DOHH2 (cell line): ENCODE data around the gene TMEM272.

Source experiments
- H3F3A ChIP-seq: fragments of 200-600 bp; sonication (generic), shearing (Covaris generic); 2 replicates; pipeline ENCODE4 v1.6.0; 2016; ENCODE audit warnings: antibody characterized with exemption, mild to moderate bottlenecking; ENCODE audit not compliant: control insufficient read depth, insufficient read depth
- H3K27ac ChIP-seq: fragments of 200-600 bp; sonication (generic); 2 replicates; pipeline ENCODE4 v1.5.1; 2014; ENCODE audit warnings: low read depth, mild to moderate bottlenecking, low read length, moderate library complexity
- H3K27me3 ChIP-seq: fragments of 200-600 bp; sonication (generic); 2 replicates; pipeline ENCODE4 v1.6.1; 2014; ENCODE audit warnings: mild to moderate bottlenecking, low read length, mixed read lengths; ENCODE audit not compliant: control insufficient read depth
- H3K36me3 ChIP-seq: fragments of 200-600 bp; sonication (generic); 2 replicates; pipeline ENCODE4 v1.6.1; 2014; ENCODE audit warnings: mild to moderate bottlenecking, low read length, moderate library complexity, mixed read lengths; ENCODE audit not compliant: control insufficient read depth
- H3K4me1 ChIP-seq: fragments of 200-600 bp; sonication (generic); 2 replicates; pipeline ENCODE4 v1.6.1; 2014; ENCODE audit warnings: mild to moderate bottlenecking, low read length, mixed read lengths; ENCODE audit not compliant: control insufficient read depth
- H3K4me2 ChIP-seq: fragments of 200-600 bp; sonication (generic); 2 replicates; pipeline ENCODE4 v1.6.0; 2014; ENCODE audit warnings: mild to moderate bottlenecking, low read length, moderate library complexity
- H3K4me3 ChIP-seq: fragments of 200-600 bp; sonication (generic); 2 replicates; pipeline ENCODE4 v1.5.1; 2014; ENCODE audit warnings: mild to moderate bottlenecking, low read length, mixed read lengths
- H3K79me2 ChIP-seq: fragments of 200-600 bp; sonication (generic); 2 replicates; pipeline ENCODE4 v1.6.1; 2014; ENCODE audit warnings: mild to moderate bottlenecking, low read length, mixed read lengths; ENCODE audit not compliant: control insufficient read depth
- H3K9me2 ChIP-seq: fragments of 200-600 bp; sonication (generic); replicated peaks from 2 replicates; pipeline ENCODE4 v1.6.1; 2014; ENCODE audit warnings: mild to moderate bottlenecking, low read length, mixed read lengths; ENCODE audit not compliant: control insufficient read depth
- H3K9me3 ChIP-seq: fragments of 200-600 bp; sonication (generic); 2 replicates; pipeline ENCODE4 v1.6.1; 2014; ENCODE audit warnings: antibody characterized with exemption, low read length, mixed read lengths; ENCODE audit not compliant: control insufficient read depth, insufficient read depth
- H4K20me1 ChIP-seq: fragments of 200-600 bp; sonication (generic); 2 replicates; pipeline ENCODE4 v1.6.0; 2014; ENCODE audit warnings: low read depth, mild to moderate bottlenecking, antibody characterized with exemption, low read length, moderate library complexity; ENCODE audit not compliant: control insufficient read depth, insufficient read depth
- CTCF ChIP-seq: fragments of 200-600 bp; sonication (generic); IDR thresholded peaks from one replicate; pipeline ENCODE4 v1.5.1; 2014; ENCODE audit warnings: antibody characterized with exemption, mild to moderate bottlenecking, low read depth, low read length; ENCODE audit not compliant: poor library complexity, severe bottlenecking
- EZH2phosphoT487 ChIP-seq: fragments of 200-600 bp; sonication (generic); IDR thresholded peaks from 2 replicates; pipeline ENCODE4 v1.6.1; 2017; ENCODE audit warnings: borderline replicate concordance, mild to moderate bottlenecking, antibody characterized with exemption, low read length, moderate library complexity, mixed read lengths

The TMEM272 gene

GRCh38 chr13:51862957-51863356 is 18.0 kb upstream of the TMEM272 start:
- no peaks in the 10 kb centered on the region for H3K79me2 ChIP-seq
- no peaks in the 10 kb centered on the region for H3K36me3 ChIP-seq
- TF ChIP-seq CTCF (no peak), EZH2phosphoT487 (no peak)
- H3K4me2 ChIP-seq = no peak overlapping the region
- H3F3A ChIP-seq = no peaks in the 10 kb centered on the region
- H4K20me1 ChIP-seq = no peaks in the 10 kb centered on the region
- H3K9me3 ChIP-seq = no peaks in the 10 kb centered on the region
- no peak overlapping the region for H3K27ac ChIP-seq
- H3K4me3 ChIP-seq = no peak overlapping the region
- no peaks in the 10 kb centered on the region for H3K9me2 ChIP-seq
- peaks cover 38% of the 10 kb centered on the region for H3K27me3 ChIP-seq
- no peaks in the 10 kb centered on the region for H3K4me1 ChIP-seq

DNA sequence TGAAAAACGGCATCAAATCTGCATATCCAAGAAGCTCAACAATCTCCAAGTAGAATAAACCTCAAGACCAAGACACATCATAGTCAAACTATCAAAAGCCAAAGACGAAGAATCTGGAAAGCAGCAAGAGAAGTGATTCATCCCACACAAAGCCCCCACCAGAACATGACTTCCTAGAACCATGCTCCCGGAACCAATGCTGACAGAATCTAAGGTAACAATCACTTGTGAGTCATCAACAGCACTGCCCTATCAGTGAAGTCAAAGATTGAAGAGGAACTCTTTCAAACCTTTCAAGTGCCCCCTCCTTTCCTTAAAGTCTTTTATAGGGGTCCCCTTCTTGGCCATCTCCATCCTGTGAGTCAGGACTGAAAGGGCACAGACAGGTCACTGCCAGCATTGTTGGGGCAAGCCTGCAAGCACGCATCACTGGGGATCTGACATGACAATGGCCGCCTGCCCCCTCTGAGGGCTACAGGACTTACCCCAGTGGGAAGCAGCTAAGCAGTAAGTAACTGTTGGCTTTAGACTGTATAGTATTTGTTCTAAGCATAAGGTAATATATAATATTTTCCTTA is 16.8 kb upstream of the TMEM272 start, which contains the start of gene CCDC70:
Gene CCDC70 (plus strand): TSS at position 247 of the 578 bp plus-strand sequence. CDS start 3,443 bp downstream, outside the sequence.
- Histone ChIP-seq H3K9me3 (no peaks in the 10 kb centered on the region), H3K4me3 (no peak within 1 kb of the TSS), H3K36me3 (no peaks in the 10 kb centered on the region), H3K27me3 (peaks cover 39% of the 10 kb centered on the region), H3K4me1 (no peaks in the 10 kb centered on the region), H3K79me2 (no peaks in the 10 kb centered on the region), H3K27ac (no peak within 1 kb of the TSS), H4K20me1 (no peaks in the 10 kb centered on the region), H3K9me2 (no peaks in the 10 kb centered on the region), H3K4me2 (no peak within 1 kb of the TSS), H3F3A (no peaks in the 10 kb centered on the region)
- TF ChIP-seq CTCF = no peak
- no peak for TF ChIP-seq EZH2phosphoT487

- H3K9me3 ChIP-seq = no peaks in the 10 kb centered on the region
- H3K4me3 ChIP-seq = no peak overlapping the region
- H3K79me2 ChIP-seq = no peaks in the 10 kb centered on the region
- H3K4me1 ChIP-seq = no peaks in the 10 kb centered on the region
- H3K27me3 ChIP-seq = peaks cover 36% of the 10 kb centered on the region
- H3K36me3 ChIP-seq = no peaks in the 10 kb centered on the region
- no peak for TF ChIP-seq EZH2phosphoT487
- no peak for TF ChIP-seq CTCF
- H3K27ac ChIP-seq = no peak overlapping the region
- H3K4me2 ChIP-seq = no peak overlapping the region
- H3F3A ChIP-seq = no peaks in the 10 kb centered on the region
- no peaks in the 10 kb centered on the region for H3K9me2 ChIP-seq
- no peaks in the 10 kb centered on the region for H4K20me1 ChIP-seq
Measured at GRCh38 chr13:51858433-51859247, 13.7 kb upstream of the TMEM272 start.
